NAMALWA (cell line): ENCODE results near the gene ZRANB1.

Experiments used
- DNase-seq: peaks from one replicate; pipeline ENCODE4 v3.0.0-alpha.2; 2015; ENCODE audit warnings: low spot score

ZRANB1 gene

DNA sequence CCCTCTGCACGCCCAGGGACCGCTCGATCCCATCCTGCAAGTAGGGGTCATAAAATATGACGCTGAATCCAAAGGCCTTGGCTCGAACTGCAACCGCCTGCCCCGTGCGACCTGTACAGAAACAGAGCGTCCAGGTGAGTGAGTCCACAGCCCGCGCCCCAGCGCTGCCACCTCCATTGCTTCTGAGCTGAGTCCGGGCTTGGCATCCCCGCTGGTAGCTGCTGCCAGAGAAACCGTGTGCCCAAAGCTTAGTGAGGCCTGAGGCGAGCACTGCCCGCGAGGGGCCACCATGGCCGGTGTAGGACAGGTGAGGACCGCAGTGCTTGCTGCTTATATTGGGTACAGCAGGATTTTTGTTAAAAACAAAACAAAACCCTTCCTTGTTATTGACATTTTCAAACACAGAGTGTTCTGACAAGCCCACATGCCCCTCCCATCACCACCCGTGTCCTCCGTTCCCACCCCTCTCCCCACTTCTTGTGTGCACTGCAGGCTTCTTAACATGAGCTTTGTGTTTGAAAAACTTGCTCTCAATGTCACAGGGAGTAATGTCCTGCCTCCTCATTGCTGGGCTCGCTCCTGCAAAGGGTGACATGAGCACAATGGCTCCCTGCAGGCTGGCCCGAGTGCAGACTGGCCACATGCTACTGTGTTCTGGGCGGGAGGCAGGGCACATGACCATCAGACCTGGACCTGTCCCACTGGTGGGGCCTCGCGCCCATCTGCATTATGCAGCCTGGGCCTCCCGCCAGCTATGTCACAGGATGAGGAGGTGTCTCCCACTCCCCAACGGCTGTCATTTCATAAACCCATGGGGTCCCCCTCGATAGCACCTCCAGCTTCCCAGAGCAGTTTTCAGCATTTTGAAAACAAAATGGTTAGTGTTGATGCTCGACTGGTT is 52.9 kb downstream of the ZRANB1 start:
- DNase-seq = no peak

DNA sequence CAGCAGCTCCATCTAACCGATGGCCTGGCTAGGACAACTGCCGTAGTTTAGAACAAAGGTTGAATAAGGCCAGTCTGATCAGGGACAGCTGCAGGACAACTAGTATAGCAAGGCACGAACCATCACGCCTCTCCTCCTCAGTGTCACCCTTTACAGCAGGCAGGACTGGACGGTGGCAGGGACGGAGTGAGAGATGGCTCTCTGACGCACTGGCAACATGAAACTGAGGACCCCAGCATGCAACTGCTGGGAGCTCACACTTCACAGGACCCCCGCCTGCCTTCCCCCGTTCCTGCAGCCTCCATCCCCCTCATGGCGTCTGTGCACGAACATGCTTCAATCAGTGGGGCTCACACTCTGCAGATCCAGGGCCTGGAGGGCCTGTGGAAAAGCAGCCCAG is 53.7 kb downstream of the ZRANB1 start:
- DNase-seq = no peak

DNA sequence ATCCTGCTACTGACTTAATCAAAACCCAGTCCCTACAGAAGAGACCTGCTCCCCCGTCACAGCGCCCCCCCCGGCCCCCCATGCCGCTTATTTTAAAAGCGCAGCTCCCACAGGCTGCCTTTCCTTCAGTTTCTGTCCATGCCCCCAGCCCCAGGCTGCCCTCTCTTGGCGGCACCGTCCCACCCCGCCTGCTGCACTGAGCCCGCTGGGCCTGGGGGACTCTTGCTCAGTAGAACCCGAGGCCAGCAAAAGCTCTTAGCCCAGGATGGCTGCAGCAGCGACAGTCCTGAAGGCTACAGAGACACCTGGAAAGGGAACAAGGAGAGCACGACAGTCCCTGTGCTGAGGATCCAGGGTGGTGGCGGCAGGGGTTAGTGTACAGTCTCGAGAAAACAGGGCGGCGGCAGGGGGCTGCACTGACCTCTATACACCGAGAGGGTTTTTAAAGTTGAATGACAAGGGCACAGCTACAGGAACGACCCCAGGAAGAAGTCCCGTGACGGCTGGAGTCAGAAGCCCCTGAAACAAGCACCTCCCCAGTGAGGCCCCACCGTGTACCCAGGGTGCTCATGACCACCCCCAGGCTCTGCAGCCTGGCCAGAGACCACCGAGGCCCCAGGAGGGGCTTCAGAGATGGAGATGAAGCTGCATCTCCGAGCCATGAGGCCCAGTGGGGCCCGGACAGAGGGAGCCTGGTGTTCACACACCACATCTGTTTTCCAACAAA is 54.4 kb downstream of the ZRANB1 start:
- no peak for DNase-seq

GRCh38 chr10:124996854-124997215 is 54.9 kb downstream of the ZRANB1 start:
- no peak for DNase-seq

DNA sequence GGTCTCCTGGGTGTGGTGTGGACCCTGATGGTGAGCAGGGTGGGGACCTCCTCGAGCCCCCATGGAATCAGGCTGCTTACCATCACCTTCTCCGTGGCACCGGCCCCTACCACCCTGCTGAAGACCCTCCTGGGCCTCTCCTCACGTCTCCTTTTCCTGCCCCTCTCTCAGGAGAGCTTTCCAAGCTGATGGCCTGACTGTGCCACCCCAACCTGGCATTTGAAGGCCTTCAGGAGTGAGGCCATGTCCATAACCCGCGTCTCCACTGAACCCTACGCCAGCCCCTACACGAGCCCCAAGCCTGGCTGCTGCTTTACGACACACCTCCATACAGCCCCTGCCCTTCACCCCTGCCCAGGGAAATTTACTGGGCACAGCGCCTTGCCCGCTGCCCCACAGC is 55.4 kb downstream of the ZRANB1 start:
- DNase-seq = no peak

DNA sequence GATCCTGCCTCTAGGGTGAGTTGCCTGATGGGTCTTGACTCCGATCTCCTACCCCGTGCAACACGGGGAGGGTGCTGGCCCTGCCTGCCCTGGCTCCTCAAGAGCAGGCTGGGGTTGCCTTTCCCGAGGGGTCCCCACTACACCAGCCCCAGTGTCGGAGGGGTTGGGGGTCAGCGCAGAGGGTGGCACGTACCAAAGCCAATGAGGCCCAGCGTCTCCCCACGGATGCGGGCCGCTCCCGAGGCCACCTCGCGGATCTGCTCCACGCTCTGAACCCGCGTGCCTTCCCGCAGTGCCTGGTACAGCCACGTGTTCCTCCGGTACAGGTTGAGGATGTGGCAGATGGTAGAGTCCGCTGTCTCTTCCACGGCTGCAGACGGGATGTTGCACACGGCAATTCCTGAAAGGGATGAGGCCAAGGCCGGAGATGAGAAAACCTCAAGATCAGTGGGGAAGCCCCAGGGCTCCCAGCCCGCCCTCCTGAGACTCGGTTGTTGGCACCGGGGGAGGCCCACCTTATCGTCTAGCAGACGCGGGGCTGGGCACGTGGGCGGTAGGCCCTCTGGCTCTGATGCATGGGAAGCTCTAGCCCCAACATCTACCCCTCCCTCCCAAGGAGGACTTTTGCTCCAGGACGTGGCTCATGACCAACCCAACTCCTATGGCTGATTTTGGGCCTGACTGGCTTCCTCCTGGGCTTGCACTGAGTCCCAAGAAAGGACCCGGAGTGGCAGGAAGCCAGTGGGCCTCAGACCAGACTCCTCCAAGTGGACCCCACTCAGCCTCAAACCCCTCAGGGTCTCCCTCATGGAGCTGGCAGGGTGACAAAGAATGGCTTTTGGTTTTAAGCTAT is 56.1 kb downstream of the ZRANB1 start:
- DNase-seq = no peak

GRCh38 chr10:124998624-124999291 is 56.8 kb downstream of the ZRANB1 start:
- DNase-seq = no peak

DNA sequence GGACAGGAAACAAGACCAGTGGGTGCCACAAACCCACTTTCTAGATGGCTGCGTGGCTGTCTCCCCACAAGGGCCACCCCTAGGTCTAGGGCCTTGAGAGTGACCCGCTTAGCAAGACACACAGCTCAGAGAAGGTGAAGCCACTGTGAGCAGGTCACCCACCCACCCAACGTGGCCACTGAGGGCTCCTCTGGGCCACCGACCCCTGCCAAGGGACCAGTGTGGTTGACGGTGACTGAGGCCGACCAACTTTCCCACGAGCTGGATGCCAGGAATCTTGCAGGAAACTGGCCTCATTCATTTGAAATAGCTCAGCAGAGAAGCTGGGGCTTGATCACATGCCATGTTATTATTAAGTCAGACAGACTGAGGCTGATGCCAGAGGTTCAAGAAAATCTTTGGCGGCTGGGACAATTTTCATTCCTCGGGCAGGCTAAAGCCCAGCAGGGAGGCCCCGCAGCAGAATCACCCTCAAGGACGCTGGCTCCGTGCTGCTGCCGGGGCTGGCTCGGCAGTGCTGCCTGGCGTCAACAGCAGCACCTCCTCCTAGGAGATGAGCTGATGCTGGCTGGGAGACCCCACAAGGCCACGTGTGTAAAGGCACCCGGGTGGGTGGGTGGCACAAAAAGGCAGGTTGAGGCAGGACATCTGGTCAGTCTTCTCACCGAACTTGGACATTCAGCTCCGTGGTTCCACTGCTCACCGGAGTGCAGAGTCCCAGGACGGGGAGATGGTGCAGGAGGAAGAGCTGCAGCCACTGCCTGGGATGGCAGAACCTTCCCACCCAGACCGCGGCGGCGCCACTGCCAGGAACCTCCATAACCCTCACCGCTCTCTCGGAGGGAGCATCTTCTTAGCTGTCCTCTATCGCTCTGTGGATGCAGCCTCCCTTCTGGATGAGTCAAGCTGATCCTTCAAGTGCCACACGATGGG is 57.8 kb downstream of the ZRANB1 start:
- DNase-seq = no peak

- no peak for DNase-seq
Observed at GRCh38 chr10:125000366-125001312, 58.7 kb downstream of the ZRANB1 start.

- no peak for DNase-seq
Observed at GRCh38 chr10:125001313-125002046, 59.6 kb downstream of the ZRANB1 start.

GRCh38 chr10:125002047-125002422 is 60.1 kb downstream of the ZRANB1 start:
- no peak for DNase-seq

GRCh38 chr10:125002423-125003145 is 60.7 kb downstream of the ZRANB1 start:
- DNase-seq = no peak

DNA sequence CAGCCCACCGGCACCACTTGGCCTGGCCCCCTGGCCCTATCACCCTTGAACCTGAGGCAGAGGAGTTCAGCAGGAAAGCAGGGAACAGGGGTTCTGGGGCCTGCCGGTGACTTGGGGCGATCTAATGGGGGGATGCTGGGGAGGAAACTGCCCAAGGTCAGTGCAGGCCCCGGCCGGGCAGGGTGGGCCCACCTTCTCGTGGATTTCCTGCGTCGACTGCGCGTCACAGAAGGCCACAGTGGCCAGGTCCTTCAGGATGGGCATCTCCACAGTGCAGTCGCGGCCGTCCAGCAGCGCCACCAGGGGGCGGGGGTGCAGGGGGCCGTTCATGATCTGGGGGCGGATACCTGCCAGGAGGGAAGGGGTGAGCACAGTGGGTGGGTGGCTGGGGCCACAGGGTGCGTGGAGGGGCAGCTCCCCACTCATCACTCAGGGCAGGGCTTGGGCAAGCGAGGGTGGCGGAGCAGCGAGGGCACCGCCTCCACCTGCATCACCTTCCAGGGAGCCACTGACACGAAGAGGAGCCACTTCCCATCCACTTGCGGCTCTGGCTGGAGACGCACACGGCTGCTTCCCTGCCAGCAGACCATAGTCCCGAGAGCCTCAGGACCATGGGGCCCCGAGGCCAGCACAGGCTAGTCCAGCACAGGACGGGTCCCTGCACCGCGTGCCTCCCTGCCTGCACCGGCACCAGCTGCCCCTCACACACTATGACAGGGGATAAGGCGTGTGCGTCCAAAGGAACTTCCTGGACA is 61.4 kb downstream of the ZRANB1 start:
- no peak for DNase-seq

- DNase-seq = no peak
Observed at GRCh38 chr10:125003901-125004467, 62.1 kb downstream of the ZRANB1 start.

- DNase-seq = no peak
Observed at GRCh38 chr10:125004571-125005311, 62.8 kb downstream of the ZRANB1 start.
